GM23338 (cell line): Measurements from ENCODE around the gene IRF5. TPM values are rescaled to one million over a fixed set of nuclear protein-coding genes. Genes with fewer than 3 reads are reported as not detected.

Source experiments
- ATAC-seq: fragments of 200-7000 bp; cut with Tn5 transposase; 3 replicates; pipeline ENCODE4 v1.9.1; 2020
- DNase-seq: peaks from one replicate; pipeline ENCODE4 v3.0.0-alpha.2; 2015; ENCODE audit warnings: low spot score
- H2AFZ ChIP-seq: fragments of 200-600 bp; sonication (generic); 2 replicates; pipeline ENCODE4 v1.8.0; 2016; ENCODE audit warnings: antibody characterized with exemption, mild to moderate bottlenecking, moderate library complexity
- H3F3A ChIP-seq: fragments of 200-600 bp; sonication (generic); replicated peaks from 2 replicates; pipeline ENCODE4 v1.8.0; 2017; ENCODE audit warnings: antibody characterized with exemption, mixed run types, low read depth
- H3K27ac ChIP-seq: fragments of 200-600 bp; sonication (generic); 2 replicates; pipeline ENCODE4 v1.6.1; 2016; ENCODE audit warnings: low read depth
- H3K27me3 ChIP-seq: fragments of 200-600 bp; sonication (generic); 2 replicates; pipeline ENCODE4 v1.8.0; 2016; ENCODE audit warnings: mild to moderate bottlenecking, mixed run types, moderate library complexity; ENCODE audit not compliant: insufficient read depth
- H3K36me3 ChIP-seq: fragments of 200-600 bp; sonication (generic); 2 replicates; pipeline ENCODE4 v1.8.0; 2016; ENCODE audit warnings: mild to moderate bottlenecking; ENCODE audit not compliant: insufficient read depth
- H3K4me1 ChIP-seq: fragments of 200-600 bp; sonication (generic); 2 replicates; pipeline ENCODE4 v1.8.0; 2016; ENCODE audit warnings: mild to moderate bottlenecking, moderate library complexity; ENCODE audit not compliant: insufficient read depth
- H3K4me2 ChIP-seq: fragments of 200-600 bp; sonication (generic); 2 replicates; pipeline ENCODE4 v1.7.1; 2017; ENCODE audit warnings: mixed run types
- H3K4me3 ChIP-seq: fragments of 200-600 bp; sonication (generic); 2 replicates; pipeline ENCODE4 v1.6.1; 2016; ENCODE audit warnings: mixed run types
- H3K79me2 ChIP-seq: fragments of 200-600 bp; sonication (generic); replicated peaks from 2 replicates; pipeline ENCODE4 v1.8.0; 2017; ENCODE audit warnings: mild to moderate bottlenecking; ENCODE audit not compliant: insufficient read depth
- H3K9me2 ChIP-seq: fragments of 200-600 bp; sonication (generic); 2 replicates; pipeline ENCODE4 v1.8.0; 2017; ENCODE audit not compliant: insufficient read depth
- H4K20me1 ChIP-seq: fragments of 200-600 bp; sonication (generic); replicated peaks from 2 replicates; pipeline ENCODE4 v1.8.0; 2017; ENCODE audit warnings: mild to moderate bottlenecking; ENCODE audit not compliant: insufficient read depth
- H3K27ac Mint-ChIP-seq: 2 replicates; pipeline ENCODE4 v1.8.0; 2020; ENCODE audit warnings: inconsistent platforms, mild to moderate bottlenecking, moderate library complexity, mixed read lengths
- H3K27me3 Mint-ChIP-seq: 3 replicates; pipeline ENCODE4 v1.8.0; 2022; ENCODE audit warnings: low read depth, mild to moderate bottlenecking, moderate library complexity, mixed read lengths, inconsistent platforms; ENCODE audit not compliant: insufficient read depth, poor library complexity
- H3K36me3 Mint-ChIP-seq: 3 replicates; pipeline ENCODE4 v1.8.0; 2021; ENCODE audit warnings: low read depth, mild to moderate bottlenecking, inconsistent platforms, moderate library complexity, mixed read lengths
- H3K4me1 Mint-ChIP-seq: 3 replicates; pipeline ENCODE4 v1.8.0; 2020; ENCODE audit warnings: mild to moderate bottlenecking, inconsistent platforms, mixed read lengths
- H3K4me3 Mint-ChIP-seq: 3 replicates; pipeline ENCODE4 v1.8.0; 2021; ENCODE audit warnings: moderate library complexity, mild to moderate bottlenecking, inconsistent platforms, mixed read lengths
- H3K9me3 Mint-ChIP-seq: 3 replicates; pipeline ENCODE4 v1.8.0; 2020; ENCODE audit warnings: moderate library complexity, mild to moderate bottlenecking, inconsistent platforms, mixed read lengths
- CREB1 ChIP-seq: fragments of 250-450 bp; sonication (Bioruptor Pico); IDR thresholded peaks from 2 replicates; pipeline ENCODE4 v1.5.0; 2020; ENCODE audit warnings: low read depth, mild to moderate bottlenecking, moderate library complexity
- ETS1 ChIP-seq: IDR thresholded peaks from 2 replicates; pipeline ENCODE4 v1.6.1; 2016; ENCODE audit warnings: antibody characterized with exemption
- EZH2 ChIP-seq: fragments of 200-600 bp; sonication (generic); IDR thresholded peaks from one replicate; pipeline ENCODE4 v1.8.0; 2017; ENCODE audit warnings: antibody characterized with exemption, mild to moderate bottlenecking, low read depth; ENCODE audit not compliant: unreplicated experiment
- EZH2phosphoT487 ChIP-seq: fragments of 200-600 bp; sonication (generic); IDR thresholded peaks from one replicate; pipeline ENCODE4 v1.8.1; 2018; ENCODE audit warnings: antibody characterized with exemption; ENCODE audit not compliant: unreplicated experiment
- JUNB ChIP-seq: IDR thresholded peaks from one replicate; pipeline ENCODE4 v1.6.1; 2016; ENCODE audit warnings: antibody characterized with exemption; ENCODE audit not compliant: unreplicated experiment
- NANOG ChIP-seq: IDR thresholded peaks from 2 replicates; pipeline ENCODE4 v1.6.1; 2016; ENCODE audit warnings: antibody characterized with exemption, borderline replicate concordance
- POLR2AphosphoS5 ChIP-seq: IDR thresholded peaks from 2 replicates; pipeline ENCODE4 v1.6.1; 2016; ENCODE audit warnings: antibody characterized with exemption, low read depth
- REST ChIP-seq: IDR thresholded peaks from one replicate; pipeline ENCODE4 v1.6.1; 2018; ENCODE audit warnings: antibody characterized with exemption; ENCODE audit not compliant: unreplicated experiment
- STAT1 ChIP-seq: IDR thresholded peaks from one replicate; pipeline ENCODE4 v1.6.1; 2016; ENCODE audit warnings: antibody characterized with exemption; ENCODE audit not compliant: unreplicated experiment
- ZNF114 ChIP-seq: fragments of 250-450 bp; sonication (Bioruptor Pico); IDR thresholded peaks from 2 replicates; pipeline ENCODE4 v1.5.0; 2020; ENCODE audit warnings: mild to moderate bottlenecking, moderate library complexity
- ZNF331 ChIP-seq: fragments of 250-450 bp; sonication (Bioruptor Pico); IDR thresholded peaks from 2 replicates; pipeline ENCODE4 v1.5.0; 2020; ENCODE audit warnings: low read depth, mild to moderate bottlenecking, moderate library complexity
- ZNF462 ChIP-seq: fragments of 250-450 bp; sonication (Bioruptor Pico); IDR thresholded peaks from 2 replicates; pipeline ENCODE4 v1.5.0; 2020; ENCODE audit warnings: mild to moderate bottlenecking, moderate library complexity
- polyA plus RNA-seq: library from polyadenylated mRNA; unstranded; fragments of >200 nt; fragmentation: Nextera tagmentation; extraction: Ambion mirVana; gene quantifications from 2 replicates; pipeline ENCODE4 v1.2.1, GENCODE V29; 2016
- total RNA-seq: library from RNA; depleted of rRNA; stranded (reverse); fragments of >200 nt; shearing (Covaris generic); gene quantifications from 2 replicates; pipeline ENCODE4 v1.2.3, GENCODE V29; 2014
- TF ChIP-seq, protein P1 (sequence below), 2 experiments: fragments of 200-600 bp in 1 of 2; sonication (generic) in 1 of 2; conservative IDR thresholded peaks; 2 replicates each; pipeline versions ENCODE4 v1.5.1 to v1.6.1; 2016 to 2017; ENCODE audit warnings: antibody characterized with exemption in 2 of 2, low read depth in 2 of 2, mild to moderate bottlenecking in 2 of 2, moderate library complexity in 1 of 2

IRF5 gene
- total and polyA plus RNA-seq, 2 experiments from 2014 or later: 0.37 to 3.7 TPM

DNA sequence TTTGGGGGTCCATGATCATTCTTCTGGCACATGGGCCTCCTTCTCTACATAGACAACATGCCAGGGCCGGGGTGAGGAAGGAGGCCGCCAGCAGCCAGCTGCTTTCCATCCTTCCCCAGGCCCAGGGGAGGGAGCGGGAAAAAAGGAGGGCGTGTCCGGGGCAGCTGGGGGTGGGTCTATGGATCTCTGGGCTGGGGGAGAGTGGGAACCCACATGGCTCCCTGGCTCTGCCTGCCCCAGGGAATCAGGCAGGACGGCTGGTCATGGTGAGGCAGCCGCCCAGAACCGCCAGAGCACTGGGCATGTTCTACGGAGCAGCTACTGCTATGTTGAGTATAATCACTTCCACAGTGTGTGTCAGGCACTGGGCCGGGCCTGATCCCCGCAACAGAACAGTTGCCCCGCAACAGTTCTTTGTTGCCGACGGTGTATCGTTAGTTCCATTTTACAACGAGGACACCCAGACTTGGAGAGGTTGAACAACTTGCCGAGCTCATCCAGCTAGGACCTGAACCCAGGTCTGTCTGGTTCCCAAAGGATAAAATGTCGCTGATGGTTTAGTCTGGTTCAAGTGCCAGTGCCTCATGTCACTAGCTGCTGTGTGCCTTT, 6.4 kb upstream of the IRF5 start:
- Histone ChIP-seq H3K4me2 (no peak overlapping the region), H3K79me2 (no peaks in the 10 kb centered on the region), H4K20me1 (no peaks in the 10 kb centered on the region), H3K27me3 (peaks cover 14% of the 10 kb centered on the region), H3K36me3 (no peaks in the 10 kb centered on the region), H3K27ac (no peak overlapping the region), H3K4me3 (no peak overlapping the region), H3K4me1 (no peaks in the 10 kb centered on the region), H2AFZ (peak overlapping the region; percentile 32), H3F3A (no peaks in the 10 kb centered on the region), H3K9me2 (no peaks in the 10 kb centered on the region)
- H3K27me3 Mint-ChIP-seq: peaks cover 18% of the 10 kb centered on the region
- H3K4me1 Mint-ChIP-seq: peaks cover 3% of the 10 kb centered on the region; the same call in 2 of the 3 replicates
- TF ChIP-seq, protein P1, sequence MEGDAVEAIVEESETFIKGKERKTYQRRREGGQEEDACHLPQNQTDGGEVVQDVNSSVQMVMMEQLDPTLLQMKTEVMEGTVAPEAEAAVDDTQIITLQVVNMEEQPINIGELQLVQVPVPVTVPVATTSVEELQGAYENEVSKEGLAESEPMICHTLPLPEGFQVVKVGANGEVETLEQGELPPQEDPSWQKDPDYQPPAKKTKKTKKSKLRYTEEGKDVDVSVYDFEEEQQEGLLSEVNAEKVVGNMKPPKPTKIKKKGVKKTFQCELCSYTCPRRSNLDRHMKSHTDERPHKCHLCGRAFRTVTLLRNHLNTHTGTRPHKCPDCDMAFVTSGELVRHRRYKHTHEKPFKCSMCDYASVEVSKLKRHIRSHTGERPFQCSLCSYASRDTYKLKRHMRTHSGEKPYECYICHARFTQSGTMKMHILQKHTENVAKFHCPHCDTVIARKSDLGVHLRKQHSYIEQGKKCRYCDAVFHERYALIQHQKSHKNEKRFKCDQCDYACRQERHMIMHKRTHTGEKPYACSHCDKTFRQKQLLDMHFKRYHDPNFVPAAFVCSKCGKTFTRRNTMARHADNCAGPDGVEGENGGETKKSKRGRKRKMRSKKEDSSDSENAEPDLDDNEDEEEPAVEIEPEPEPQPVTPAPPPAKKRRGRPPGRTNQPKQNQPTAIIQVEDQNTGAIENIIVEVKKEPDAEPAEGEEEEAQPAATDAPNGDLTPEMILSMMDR (conservative IDR thresholded peaks at IDR 0.05; ENCODE audit: low read depth in 2 of 2): no peak
- TF ChIP-seq JUNB: no peak
- no peak for TF ChIP-seq EZH2
- no peak for TF ChIP-seq CREB1 (CRISPR knock-in tag)
- TF ChIP-seq EZH2phosphoT487: no peak
- TF ChIP-seq ZNF331 (CRISPR knock-in tag): no peak
- no peak for TF ChIP-seq NANOG
- TF ChIP-seq STAT1: no peak
- no peak for TF ChIP-seq ZNF462 (CRISPR knock-in tag)
- TF ChIP-seq REST: no peak
- TF ChIP-seq ZNF114 (CRISPR knock-in tag): no peak
- no peak for TF ChIP-seq ETS1
- no peak for TF ChIP-seq POLR2AphosphoS5
- ATAC-seq: peak; percentile 23; the same call in 2 of the 3 replicates
- H3K4me3 Mint-ChIP-seq: no peak overlapping the region
- H3K27ac Mint-ChIP-seq: no peak overlapping the region
- no peak for DNase-seq
- H3K9me3 Mint-ChIP-seq: no peaks in the 10 kb centered on the region; the same call in 2 of the 3 replicates
- no peaks in the 10 kb centered on the region; the same call in 2 of the 3 replicates for H3K36me3 Mint-ChIP-seq
